ENCODE results near the gene TLCD1.

- TF ChIP-seq, protein P1, sequence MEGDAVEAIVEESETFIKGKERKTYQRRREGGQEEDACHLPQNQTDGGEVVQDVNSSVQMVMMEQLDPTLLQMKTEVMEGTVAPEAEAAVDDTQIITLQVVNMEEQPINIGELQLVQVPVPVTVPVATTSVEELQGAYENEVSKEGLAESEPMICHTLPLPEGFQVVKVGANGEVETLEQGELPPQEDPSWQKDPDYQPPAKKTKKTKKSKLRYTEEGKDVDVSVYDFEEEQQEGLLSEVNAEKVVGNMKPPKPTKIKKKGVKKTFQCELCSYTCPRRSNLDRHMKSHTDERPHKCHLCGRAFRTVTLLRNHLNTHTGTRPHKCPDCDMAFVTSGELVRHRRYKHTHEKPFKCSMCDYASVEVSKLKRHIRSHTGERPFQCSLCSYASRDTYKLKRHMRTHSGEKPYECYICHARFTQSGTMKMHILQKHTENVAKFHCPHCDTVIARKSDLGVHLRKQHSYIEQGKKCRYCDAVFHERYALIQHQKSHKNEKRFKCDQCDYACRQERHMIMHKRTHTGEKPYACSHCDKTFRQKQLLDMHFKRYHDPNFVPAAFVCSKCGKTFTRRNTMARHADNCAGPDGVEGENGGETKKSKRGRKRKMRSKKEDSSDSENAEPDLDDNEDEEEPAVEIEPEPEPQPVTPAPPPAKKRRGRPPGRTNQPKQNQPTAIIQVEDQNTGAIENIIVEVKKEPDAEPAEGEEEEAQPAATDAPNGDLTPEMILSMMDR (IDR thresholded peaks at IDR 0.05): no peak
- TF ChIP-seq POLR2AphosphoS5 (IDR thresholded peaks at IDR 0.05): no peak
- TF ChIP-seq POLR2A (IDR thresholded peaks at IDR 0.05): no peak
These were observed 11.8 kb downstream of the TLCD1 start for GRCh38 chr17:28714281-28714680.

All from suprapubic skin (tissue), 4 donors.